DOHH2 (cell line): ENCODE measurements around the gene CARMIL1.
A peak's percentile ranks its signal among the peaks of the same experiment; 100 is the strongest.

ENCODE experiments used
- H3F3A ChIP-seq: fragments of 200-600 bp; sonication (generic), shearing (Covaris generic); 2 replicates; pipeline ENCODE4 v1.6.0; 2016; ENCODE audit warnings: antibody characterized with exemption, mild to moderate bottlenecking; ENCODE audit not compliant: control insufficient read depth, insufficient read depth
- H3K27ac ChIP-seq: fragments of 200-600 bp; sonication (generic); 2 replicates; pipeline ENCODE4 v1.5.1; 2014; ENCODE audit warnings: low read depth, mild to moderate bottlenecking, low read length, moderate library complexity
- H3K27me3 ChIP-seq: fragments of 200-600 bp; sonication (generic); 2 replicates; pipeline ENCODE4 v1.6.1; 2014; ENCODE audit warnings: mild to moderate bottlenecking, low read length, mixed read lengths; ENCODE audit not compliant: control insufficient read depth
- H3K36me3 ChIP-seq: fragments of 200-600 bp; sonication (generic); 2 replicates; pipeline ENCODE4 v1.6.1; 2014; ENCODE audit warnings: mild to moderate bottlenecking, low read length, moderate library complexity, mixed read lengths; ENCODE audit not compliant: control insufficient read depth
- H3K4me1 ChIP-seq: fragments of 200-600 bp; sonication (generic); 2 replicates; pipeline ENCODE4 v1.6.1; 2014; ENCODE audit warnings: mild to moderate bottlenecking, low read length, mixed read lengths; ENCODE audit not compliant: control insufficient read depth
- H3K4me2 ChIP-seq: fragments of 200-600 bp; sonication (generic); 2 replicates; pipeline ENCODE4 v1.6.0; 2014; ENCODE audit warnings: mild to moderate bottlenecking, low read length, moderate library complexity
- H3K4me3 ChIP-seq: fragments of 200-600 bp; sonication (generic); 2 replicates; pipeline ENCODE4 v1.5.1; 2014; ENCODE audit warnings: mild to moderate bottlenecking, low read length, mixed read lengths
- H3K79me2 ChIP-seq: fragments of 200-600 bp; sonication (generic); 2 replicates; pipeline ENCODE4 v1.6.1; 2014; ENCODE audit warnings: mild to moderate bottlenecking, low read length, mixed read lengths; ENCODE audit not compliant: control insufficient read depth
- H3K9me2 ChIP-seq: fragments of 200-600 bp; sonication (generic); replicated peaks from 2 replicates; pipeline ENCODE4 v1.6.1; 2014; ENCODE audit warnings: mild to moderate bottlenecking, low read length, mixed read lengths; ENCODE audit not compliant: control insufficient read depth
- H3K9me3 ChIP-seq: fragments of 200-600 bp; sonication (generic); 2 replicates; pipeline ENCODE4 v1.6.1; 2014; ENCODE audit warnings: antibody characterized with exemption, low read length, mixed read lengths; ENCODE audit not compliant: control insufficient read depth, insufficient read depth
- H4K20me1 ChIP-seq: fragments of 200-600 bp; sonication (generic); 2 replicates; pipeline ENCODE4 v1.6.0; 2014; ENCODE audit warnings: low read depth, mild to moderate bottlenecking, antibody characterized with exemption, low read length, moderate library complexity; ENCODE audit not compliant: control insufficient read depth, insufficient read depth
- EZH2phosphoT487 ChIP-seq: fragments of 200-600 bp; sonication (generic); IDR thresholded peaks from 2 replicates; pipeline ENCODE4 v1.6.1; 2017; ENCODE audit warnings: borderline replicate concordance, mild to moderate bottlenecking, antibody characterized with exemption, low read length, moderate library complexity, mixed read lengths
- TF ChIP-seq, protein P1 (sequence below): fragments of 200-600 bp; sonication (generic); IDR thresholded peaks from one replicate; pipeline ENCODE4 v1.5.1; 2014; ENCODE audit warnings: antibody characterized with exemption, mild to moderate bottlenecking, low read depth, low read length; ENCODE audit not compliant: poor library complexity, severe bottlenecking

The CARMIL1 gene

DNA sequence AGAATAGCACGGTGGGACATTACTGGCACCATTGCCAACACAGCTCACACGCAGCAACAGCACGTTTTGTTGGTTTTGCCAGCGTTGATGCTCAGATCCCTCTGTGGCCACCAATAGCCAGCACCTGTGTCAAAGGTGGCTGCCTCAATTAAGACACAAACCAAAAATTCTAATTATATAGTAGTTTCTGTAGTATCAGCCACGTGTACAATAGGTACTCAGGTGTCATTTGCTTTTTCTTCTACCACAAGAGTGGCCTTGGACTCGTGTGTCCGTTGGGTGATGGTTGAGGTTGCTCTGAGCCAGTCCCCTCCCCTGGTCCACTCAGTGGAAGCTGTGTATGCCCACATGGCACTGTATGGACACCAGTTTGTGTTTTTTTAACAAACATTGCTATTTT is 105.1 kb downstream of the CARMIL1 start:
- no peak overlapping the region for H3K4me3 ChIP-seq
- H4K20me1 ChIP-seq, result no peaks in the 10 kb centered on the region
- H3K4me2 ChIP-seq, result no peak overlapping the region
- peaks cover 57% of the 10 kb centered on the region for H3K4me1 ChIP-seq
- H3K9me3 ChIP-seq, result no peaks in the 10 kb centered on the region; the same call in 1 of the 2 replicates
- H3K27me3 ChIP-seq, result no peaks in the 10 kb centered on the region
- no peaks in the 10 kb centered on the region for H3K9me2 ChIP-seq
- peaks cover 55% of the 10 kb centered on the region for H3K79me2 ChIP-seq
- H3K36me3 ChIP-seq, result peaks cover 14% of the 10 kb centered on the region
- TF ChIP-seq EZH2phosphoT487, result no peak
- no peak overlapping the region for H3K27ac ChIP-seq
- H3F3A ChIP-seq, result peaks cover 20% of the 10 kb centered on the region

DNA sequence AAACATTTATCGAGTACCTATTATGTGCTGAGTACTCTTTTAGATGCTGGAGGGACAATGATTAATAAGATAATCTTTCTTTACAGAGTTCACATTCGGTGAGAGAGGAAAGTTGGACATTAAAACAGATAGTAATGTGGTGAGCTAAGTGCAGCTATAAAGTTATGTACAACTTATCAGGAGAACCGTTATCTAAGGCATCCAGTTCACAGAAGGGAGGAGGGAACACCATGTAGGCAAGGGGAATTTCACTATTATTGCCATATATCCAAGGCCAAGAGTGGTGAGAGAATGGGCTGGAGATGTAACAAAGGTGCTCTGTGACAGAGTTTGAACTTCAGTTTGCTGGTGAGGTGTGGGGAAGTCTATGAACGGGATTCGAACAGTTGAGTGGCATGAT is 105.8 kb downstream of the CARMIL1 start:
- Histone ChIP-seq H3K9me3 (no peaks in the 10 kb centered on the region; the same call in 1 of the 2 replicates), H3K4me2 (no peak overlapping the region), H3K4me1 (peaks cover 65% of the 10 kb centered on the region), H3K27ac (no peak overlapping the region), H4K20me1 (no peaks in the 10 kb centered on the region), H3F3A (peaks cover 20% of the 10 kb centered on the region), H3K4me3 (no peak overlapping the region), H3K27me3 (no peaks in the 10 kb centered on the region), H3K36me3 (peaks cover 14% of the 10 kb centered on the region), H3K79me2 (peaks cover 58% of the 10 kb centered on the region), H3K9me2 (no peaks in the 10 kb centered on the region)
- TF ChIP-seq, protein P1, sequence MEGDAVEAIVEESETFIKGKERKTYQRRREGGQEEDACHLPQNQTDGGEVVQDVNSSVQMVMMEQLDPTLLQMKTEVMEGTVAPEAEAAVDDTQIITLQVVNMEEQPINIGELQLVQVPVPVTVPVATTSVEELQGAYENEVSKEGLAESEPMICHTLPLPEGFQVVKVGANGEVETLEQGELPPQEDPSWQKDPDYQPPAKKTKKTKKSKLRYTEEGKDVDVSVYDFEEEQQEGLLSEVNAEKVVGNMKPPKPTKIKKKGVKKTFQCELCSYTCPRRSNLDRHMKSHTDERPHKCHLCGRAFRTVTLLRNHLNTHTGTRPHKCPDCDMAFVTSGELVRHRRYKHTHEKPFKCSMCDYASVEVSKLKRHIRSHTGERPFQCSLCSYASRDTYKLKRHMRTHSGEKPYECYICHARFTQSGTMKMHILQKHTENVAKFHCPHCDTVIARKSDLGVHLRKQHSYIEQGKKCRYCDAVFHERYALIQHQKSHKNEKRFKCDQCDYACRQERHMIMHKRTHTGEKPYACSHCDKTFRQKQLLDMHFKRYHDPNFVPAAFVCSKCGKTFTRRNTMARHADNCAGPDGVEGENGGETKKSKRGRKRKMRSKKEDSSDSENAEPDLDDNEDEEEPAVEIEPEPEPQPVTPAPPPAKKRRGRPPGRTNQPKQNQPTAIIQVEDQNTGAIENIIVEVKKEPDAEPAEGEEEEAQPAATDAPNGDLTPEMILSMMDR, result no peak
- TF ChIP-seq EZH2phosphoT487, result no peak

DNA sequence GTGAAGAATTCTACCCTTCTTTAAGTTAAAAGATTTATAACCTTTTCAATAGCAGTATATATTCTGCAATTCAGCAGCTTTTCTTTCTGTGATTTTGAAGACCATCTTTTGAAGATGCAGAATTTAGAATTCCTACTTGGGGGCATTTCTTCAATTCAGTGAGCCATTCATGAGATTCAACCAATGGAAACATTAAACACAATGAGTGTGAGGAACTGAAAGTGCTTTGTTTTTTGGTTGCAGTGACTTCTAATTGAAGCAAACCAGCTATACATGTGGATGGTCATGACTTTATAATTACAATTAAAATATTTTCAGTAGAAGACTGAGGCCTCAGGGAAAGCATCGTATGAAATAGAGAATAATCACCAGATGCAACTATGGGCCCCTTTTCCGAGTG is 108.3 kb downstream of the CARMIL1 start:
- peak overlapping the region; percentile 66 for H3K4me3 ChIP-seq
- peaks cover 69% of the 10 kb centered on the region for H3K4me1 ChIP-seq
- H3K9me2 ChIP-seq, result no peaks in the 10 kb centered on the region
- H3K27me3 ChIP-seq, result no peaks in the 10 kb centered on the region
- H3K27ac ChIP-seq, result peak overlapping the region; percentile 99
- H3F3A ChIP-seq, result peaks cover 20% of the 10 kb centered on the region
- TF ChIP-seq, protein P1, result no peak
- TF ChIP-seq EZH2phosphoT487, result no peak
- peaks cover 53% of the 10 kb centered on the region for H3K79me2 ChIP-seq
- H3K36me3 ChIP-seq, result peaks cover 14% of the 10 kb centered on the region
- no peaks in the 10 kb centered on the region for H4K20me1 ChIP-seq
- no peaks in the 10 kb centered on the region for H3K9me3 ChIP-seq
- peak overlapping the region; percentile 94 for H3K4me2 ChIP-seq

DNA sequence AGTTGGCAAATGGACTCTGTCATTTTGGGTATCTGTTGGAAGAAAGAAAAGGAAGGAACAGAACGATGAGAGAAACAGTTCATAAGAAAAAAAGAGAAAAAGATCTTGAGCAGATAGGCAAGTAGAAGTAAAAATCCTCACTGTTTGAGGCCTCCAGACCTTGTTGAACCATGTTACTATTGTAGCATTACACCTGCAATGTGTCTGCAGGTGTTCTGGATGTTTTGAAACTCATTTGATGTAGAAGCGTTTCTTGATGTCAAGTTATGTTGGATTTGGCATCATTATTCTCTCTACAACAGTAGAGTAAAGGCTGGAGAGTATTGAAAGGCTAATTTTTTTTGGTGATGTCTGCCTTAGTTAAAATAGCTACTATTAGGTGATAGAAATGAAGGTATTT is 108.7 kb downstream of the CARMIL1 start:
- H3K36me3 ChIP-seq, result peaks cover 14% of the 10 kb centered on the region
- H3K4me2 ChIP-seq, result peak overlapping the region; percentile 94
- peaks cover 53% of the 10 kb centered on the region for H3K79me2 ChIP-seq

More for the DNA sequence above, 108.7 kb downstream of the CARMIL1 start:
- H4K20me1 ChIP-seq, result no peaks in the 10 kb centered on the region
- peak overlapping the region; percentile 99 for H3K27ac ChIP-seq
- no peaks in the 10 kb centered on the region for H3K9me3 ChIP-seq
- H3K4me3 ChIP-seq, result peak overlapping the region; percentile 66
- H3K9me2 ChIP-seq, result no peaks in the 10 kb centered on the region
- H3K27me3 ChIP-seq, result no peaks in the 10 kb centered on the region
- TF ChIP-seq, protein P1, result no peak
- no peak for TF ChIP-seq EZH2phosphoT487
- H3K4me1 ChIP-seq, result peaks cover 69% of the 10 kb centered on the region
- peaks cover 20% of the 10 kb centered on the region for H3F3A ChIP-seq
